Smooth muscle cell (in vitro differentiated cells): Measurements from ENCODE around the gene ZNF185. TPM values are rescaled to one million over a fixed set of nuclear protein-coding genes. Genes with fewer than 3 reads are reported as not detected.

Experiments used
- DNase-seq: peaks from one replicate; lab custom pipeline; 2025; ENCODE audit not compliant: unreplicated experiment; lab: John Stamatoyannopoulos, UW
- H2AFZ ChIP-seq: fragments of 200-600 bp; sonication (generic); 2 replicates; pipeline ENCODE4 v1.6.0; 2016; ENCODE audit warnings: antibody characterized with exemption, low read depth, mild to moderate bottlenecking
- H3F3A ChIP-seq: fragments of 200-600 bp; sonication (generic); 2 replicates; pipeline ENCODE4 v1.6.0; 2017; ENCODE audit warnings: antibody characterized with exemption, low read depth
- H3K27ac ChIP-seq: fragments of 200-600 bp; sonication (generic); 2 replicates; pipeline ENCODE4 v1.5.1; 2016; ENCODE audit warnings: low read depth, mild to moderate bottlenecking
- H3K27me3 ChIP-seq: fragments of 200-600 bp; sonication (generic); 2 replicates; pipeline ENCODE4 v1.6.1; 2016; ENCODE audit warnings: low read depth, mild to moderate bottlenecking
- H3K36me3 ChIP-seq: fragments of 200-600 bp; sonication (generic); 2 replicates; pipeline ENCODE4 v1.5.1; 2016; ENCODE audit warnings: low read depth
- H3K4me1 ChIP-seq: fragments of 200-600 bp; sonication (generic); 2 replicates; pipeline ENCODE4 v1.5.1; 2016; ENCODE audit warnings: low read depth
- H3K4me2 ChIP-seq: fragments of 200-600 bp; sonication (generic); 2 replicates; pipeline ENCODE4 v1.6.0; 2016; ENCODE audit warnings: mild to moderate bottlenecking
- H3K4me3 ChIP-seq: fragments of 200-600 bp; sonication (generic); 2 replicates; pipeline ENCODE4 v1.5.1; 2016; ENCODE audit warnings: mild to moderate bottlenecking
- H3K79me2 ChIP-seq: fragments of 200-600 bp; sonication (generic); 2 replicates; pipeline ENCODE4 v1.6.0; 2016; ENCODE audit warnings: low read depth, mild to moderate bottlenecking
- H3K9ac ChIP-seq: fragments of 200-600 bp; sonication (generic); 2 replicates; pipeline ENCODE4 v1.6.0; 2016; ENCODE audit warnings: low read depth
- H3K9me3 ChIP-seq: fragments of 200-600 bp; sonication (generic); replicated peaks from 2 replicates; pipeline ENCODE4 v1.5.1; 2016; ENCODE audit warnings: low read depth
- H4K20me1 ChIP-seq: fragments of 200-600 bp; sonication (generic); 2 replicates; pipeline ENCODE4 v1.6.0; 2016; ENCODE audit warnings: low read depth
- CTCF ChIP-seq: fragments of 200-600 bp; sonication (generic); IDR thresholded peaks from 2 replicates; pipeline ENCODE4 v1.5.1; 2017; ENCODE audit warnings: borderline replicate concordance, mild to moderate bottlenecking, antibody characterized with exemption; ENCODE audit not compliant: insufficient read depth, poor library complexity, severe bottlenecking
- WGBS: methylation state at CpG from one replicate; pipeline ENCODE4 v1.1.7; 2016; ENCODE audit warnings: low lambda C conversion rate; 5-methylcytosine and 5-hydroxymethylcytosine counted together
- polyA plus RNA-seq: library from polyadenylated mRNA; unstranded; fragments of >200 nt; fragmentation: Nextera tagmentation; extraction: Ambion mirVana; gene quantifications from 2 replicates; pipeline ENCODE4 v1.2.1, GENCODE V29; 2016
- total RNA-seq: library from RNA; depleted of rRNA; stranded (reverse); fragments of >200 nt; gene quantifications from 2 replicates; pipeline ENCODE4 v1.2.3, GENCODE V29; 2014

Gene ZNF185
- total and polyA plus RNA-seq, 2 experiments from 2014 or later: 7.2 to 12.3 TPM

GRCh38 chrX:152913346-152913745, 15.5 kb downstream of the ZNF185 start:
- no peak overlapping the region for H3K9ac ChIP-seq
- H3K36me3 ChIP-seq: no peaks in the 10 kb centered on the region
- H3K27me3 ChIP-seq: no peaks in the 10 kb centered on the region
- no peaks in the 10 kb centered on the region for H3K4me1 ChIP-seq
- H4K20me1 ChIP-seq: no peaks in the 10 kb centered on the region
- H2AFZ ChIP-seq: no peak overlapping the region
- no peak overlapping the region for H3K4me3 ChIP-seq
- H3K9me3 ChIP-seq: no peaks in the 10 kb centered on the region
- H3K79me2 ChIP-seq: no peaks in the 10 kb centered on the region
- H3K27ac ChIP-seq: no peak overlapping the region
- WGBS: 80% methylated on average over 10 of the region's 10 CpGs
- H3F3A ChIP-seq: no peaks in the 10 kb centered on the region
- TF ChIP-seq CTCF: no peak
- no peak for DNase-seq
- no peak overlapping the region for H3K4me2 ChIP-seq

- H3K4me2 ChIP-seq: no peak overlapping the region
- H3F3A ChIP-seq: no peaks in the 10 kb centered on the region
- no peaks in the 10 kb centered on the region for H3K9me3 ChIP-seq
- no peak for DNase-seq
- H4K20me1 ChIP-seq: no peaks in the 10 kb centered on the region
- H3K4me3 ChIP-seq: no peak overlapping the region
- no peak overlapping the region for H2AFZ ChIP-seq
- no peak overlapping the region for H3K27ac ChIP-seq
- H3K79me2 ChIP-seq: no peaks in the 10 kb centered on the region
- no peaks in the 10 kb centered on the region for H3K36me3 ChIP-seq
- 84% methylated on average over 6 of the region's 6 CpGs for WGBS
- H3K9ac ChIP-seq: no peak overlapping the region
- TF ChIP-seq CTCF: no peak
- no peaks in the 10 kb centered on the region for H3K4me1 ChIP-seq
- no peaks in the 10 kb centered on the region for H3K27me3 ChIP-seq
Observed at GRCh38 chrX:152913910-152914309, 16.0 kb downstream of the ZNF185 start.

- Histone ChIP-seq H3K4me3 (no peak overlapping the region), H3K36me3 (no peaks in the 10 kb centered on the region), H4K20me1 (no peaks in the 10 kb centered on the region), H3K27ac (no peak overlapping the region), H3K4me1 (no peaks in the 10 kb centered on the region), H2AFZ (no peak overlapping the region), H3K79me2 (no peaks in the 10 kb centered on the region), H3F3A (no peaks in the 10 kb centered on the region), H3K9ac (no peak overlapping the region), H3K27me3 (no peaks in the 10 kb centered on the region), H3K9me3 (no peaks in the 10 kb centered on the region), H3K4me2 (no peak overlapping the region)
- DNase-seq: no peak
- 58% methylated on average over 13 of the region's 13 CpGs for WGBS
- TF ChIP-seq CTCF: peak; percentile 42
Observed at GRCh38 chrX:152915541-152916241, 17.8 kb downstream of the ZNF185 start.
